Panc1 (cell line): ENCODE data around the gene MAP3K4.

ENCODE experiments used
- POLR2AphosphoS5 ChIP-seq: IDR thresholded peaks from 2 replicates; pipeline ENCODE4 v1.6.1; 2012; ENCODE audit warnings: mild to moderate bottlenecking, low read depth, low read length, moderate library complexity
- TF ChIP-seq, protein P1 (sequence below): fragments of 450-650 bp; IDR thresholded peaks from 2 replicates; pipeline ENCODE4 v1.5.1; 2017; ENCODE audit warnings: mild to moderate bottlenecking

GRCh38 chr6:161161121-161161520, 169.6 kb downstream of the MAP3K4 start:
- TF ChIP-seq, protein P1, sequence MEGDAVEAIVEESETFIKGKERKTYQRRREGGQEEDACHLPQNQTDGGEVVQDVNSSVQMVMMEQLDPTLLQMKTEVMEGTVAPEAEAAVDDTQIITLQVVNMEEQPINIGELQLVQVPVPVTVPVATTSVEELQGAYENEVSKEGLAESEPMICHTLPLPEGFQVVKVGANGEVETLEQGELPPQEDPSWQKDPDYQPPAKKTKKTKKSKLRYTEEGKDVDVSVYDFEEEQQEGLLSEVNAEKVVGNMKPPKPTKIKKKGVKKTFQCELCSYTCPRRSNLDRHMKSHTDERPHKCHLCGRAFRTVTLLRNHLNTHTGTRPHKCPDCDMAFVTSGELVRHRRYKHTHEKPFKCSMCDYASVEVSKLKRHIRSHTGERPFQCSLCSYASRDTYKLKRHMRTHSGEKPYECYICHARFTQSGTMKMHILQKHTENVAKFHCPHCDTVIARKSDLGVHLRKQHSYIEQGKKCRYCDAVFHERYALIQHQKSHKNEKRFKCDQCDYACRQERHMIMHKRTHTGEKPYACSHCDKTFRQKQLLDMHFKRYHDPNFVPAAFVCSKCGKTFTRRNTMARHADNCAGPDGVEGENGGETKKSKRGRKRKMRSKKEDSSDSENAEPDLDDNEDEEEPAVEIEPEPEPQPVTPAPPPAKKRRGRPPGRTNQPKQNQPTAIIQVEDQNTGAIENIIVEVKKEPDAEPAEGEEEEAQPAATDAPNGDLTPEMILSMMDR, result no peak
- no peak for TF ChIP-seq POLR2AphosphoS5
